H1 (cell line): ENCODE results near the gene CDH22. TPM values are rescaled to one million over a fixed set of nuclear protein-coding genes. Genes with fewer than 3 reads are reported as not detected.

Source experiments
- EGR1 ChIP-seq: IDR thresholded peaks from 2 replicates; pipeline ENCODE4 v1.6.1; 2011; ENCODE audit warnings: low read depth, low read length, borderline replicate concordance
- EZH2 ChIP-seq: fragments of 200-600 bp; sonication (generic); IDR thresholded peaks from 2 replicates; pipeline ENCODE4 v1.7.1; 2012; ENCODE audit warnings: low read depth, mild to moderate bottlenecking, moderate library complexity, low read length, inconsistent platforms; ENCODE audit not compliant: severe bottlenecking
- HDAC2 ChIP-seq, 2 experiments: fragments of 300-600 bp in 1 of 2; sonication (generic) in 1 of 2; IDR thresholded peaks; 2 replicates each; pipeline ENCODE4 v1.6.1; 2011 to 2012; ENCODE audit warnings: low read depth in 2 of 2, low read length in 2 of 2, mild to moderate bottlenecking in 2 of 2, moderate library complexity in 2 of 2, borderline replicate concordance in 1 of 2, inconsistent platforms in 1 of 2
- NANOG ChIP-seq: IDR thresholded peaks from 2 replicates; pipeline ENCODE4 v1.6.1; 2011; ENCODE audit warnings: low read length, low read depth, mild to moderate bottlenecking, inconsistent platforms; ENCODE audit not compliant: insufficient read depth, poor library complexity, severe bottlenecking
- RFX5 ChIP-seq: IDR thresholded peaks from 2 replicates; pipeline ENCODE4 v1.6.1; 2011; ENCODE audit warnings: low read depth, low read length, improper control_type of control experiment, borderline replicate concordance
- SAP30 ChIP-seq: fragments of 300-600 bp; sonication (generic); IDR thresholded peaks from 2 replicates; pipeline ENCODE4 v1.7.1; 2012; ENCODE audit warnings: low read length, moderate library complexity, mild to moderate bottlenecking, inconsistent platforms; ENCODE audit not compliant: insufficient read depth, insufficient replicate concordance
- polyA plus RNA-seq, 7 experiments: library from polyadenylated mRNA; depleted of rRNA in 3 of 7; stranded (reverse) in 5 of 7; unstranded in 2 of 7; fragments of >200 nt in 5 of 7; fragments of 200-250 nt in 2 of 7; gene quantifications; 1 replicate in 5 of 7; 2 replicates in 1 of 7; 4 replicates in 1 of 7; pipeline versions ENCODE4 v1.2.1 to v1.2.3, GENCODE V29; 2011 to 2013; ENCODE audit warnings: missing spikeins in 2 of 7, mixed read lengths in 2 of 7
- total RNA-seq: library from RNA; stranded (reverse); fragmentation: NEBNext Ultra II Directional; extraction: Animal tissue kit (Norgen Biotek cat#: 25700); gene quantifications from 2 replicates; pipeline ENCODE4 v1.2.1, GENCODE V29; 2021
- TF ChIP-seq, protein P1 (sequence below): IDR thresholded peaks from 2 replicates; pipeline ENCODE4 v1.6.1; 2012; ENCODE audit warnings: inconsistent platforms

CDH22 gene
- total and polyA plus RNA-seq, 2 of the 8 experiments (the other 6 are each of a cell fraction or from before 2014, with no cell fraction given) = 0.35 to 0.39 TPM

DNA sequence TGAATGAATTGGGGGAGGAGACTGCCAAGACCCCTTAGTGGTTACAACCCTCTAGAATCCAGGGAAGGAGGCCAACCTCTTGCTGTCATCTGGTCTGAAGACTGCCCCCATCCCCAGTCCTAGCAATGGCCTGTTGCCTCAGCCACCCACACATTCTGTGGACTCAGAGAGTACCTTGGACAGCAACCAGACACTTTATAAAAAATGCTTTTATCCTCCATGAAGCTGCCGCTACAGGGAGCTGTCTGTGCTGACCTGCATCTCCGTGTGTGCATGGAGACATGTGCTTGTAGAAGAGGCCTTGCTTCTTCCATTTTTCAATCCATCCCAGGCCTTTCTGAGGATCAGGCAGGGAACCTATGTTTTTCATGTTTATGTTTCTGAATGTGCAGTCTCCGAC, 15.2 kb downstream of the CDH22 start (continued):
- TF ChIP-seq SAP30 = peak; percentile 40
- TF ChIP-seq EZH2 = no peak
- no peak for TF ChIP-seq HDAC2 (IDR thresholded peaks at IDR 0.05; ENCODE audit: borderline replicate concordance in 1 of 2, low read depth in 2 of 2, low read length in 2 of 2)
- no peak for TF ChIP-seq RFX5
- TF ChIP-seq, protein P1, sequence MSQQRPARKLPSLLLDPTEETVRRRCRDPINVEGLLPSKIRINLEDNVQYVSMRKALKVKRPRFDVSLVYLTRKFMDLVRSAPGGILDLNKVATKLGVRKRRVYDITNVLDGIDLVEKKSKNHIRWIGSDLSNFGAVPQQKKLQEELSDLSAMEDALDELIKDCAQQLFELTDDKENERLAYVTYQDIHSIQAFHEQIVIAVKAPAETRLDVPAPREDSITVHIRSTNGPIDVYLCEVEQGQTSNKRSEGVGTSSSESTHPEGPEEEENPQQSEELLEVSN = no peak
- peak; percentile 47; the same call in 1 of the 2 replicates for TF ChIP-seq EGR1
- no peak for TF ChIP-seq NANOG
